LNCAP (cell line): ENCODE data around the gene PRSS12.

Experiments used
- TF ChIP-seq, protein P1 (sequence below): fragments of 450-650 bp; IDR thresholded peaks from 2 replicates; pipeline ENCODE4 v1.5.1; 2017; ENCODE audit warnings: mild to moderate bottlenecking

The PRSS12 gene

DNA sequence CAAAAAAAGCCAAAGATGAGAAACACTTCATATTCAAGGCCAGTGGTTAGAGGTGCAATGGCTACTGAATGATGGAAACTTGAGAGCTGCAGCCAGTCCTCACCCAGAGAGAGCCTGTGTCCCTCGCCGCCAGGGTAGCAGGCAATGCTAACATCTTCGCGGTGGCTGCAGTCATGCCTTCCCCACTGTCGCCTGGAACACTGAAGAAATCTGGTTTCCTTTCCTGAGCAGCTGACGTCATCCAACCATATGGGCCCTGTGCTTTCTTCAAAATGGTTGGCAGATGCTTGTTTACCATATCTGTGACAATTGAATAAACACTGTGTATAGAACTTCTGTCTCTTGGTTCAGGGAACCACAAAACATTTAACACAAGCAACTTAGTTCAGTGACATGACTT is 39.7 kb downstream of the PRSS12 start:
- TF ChIP-seq, protein P1, sequence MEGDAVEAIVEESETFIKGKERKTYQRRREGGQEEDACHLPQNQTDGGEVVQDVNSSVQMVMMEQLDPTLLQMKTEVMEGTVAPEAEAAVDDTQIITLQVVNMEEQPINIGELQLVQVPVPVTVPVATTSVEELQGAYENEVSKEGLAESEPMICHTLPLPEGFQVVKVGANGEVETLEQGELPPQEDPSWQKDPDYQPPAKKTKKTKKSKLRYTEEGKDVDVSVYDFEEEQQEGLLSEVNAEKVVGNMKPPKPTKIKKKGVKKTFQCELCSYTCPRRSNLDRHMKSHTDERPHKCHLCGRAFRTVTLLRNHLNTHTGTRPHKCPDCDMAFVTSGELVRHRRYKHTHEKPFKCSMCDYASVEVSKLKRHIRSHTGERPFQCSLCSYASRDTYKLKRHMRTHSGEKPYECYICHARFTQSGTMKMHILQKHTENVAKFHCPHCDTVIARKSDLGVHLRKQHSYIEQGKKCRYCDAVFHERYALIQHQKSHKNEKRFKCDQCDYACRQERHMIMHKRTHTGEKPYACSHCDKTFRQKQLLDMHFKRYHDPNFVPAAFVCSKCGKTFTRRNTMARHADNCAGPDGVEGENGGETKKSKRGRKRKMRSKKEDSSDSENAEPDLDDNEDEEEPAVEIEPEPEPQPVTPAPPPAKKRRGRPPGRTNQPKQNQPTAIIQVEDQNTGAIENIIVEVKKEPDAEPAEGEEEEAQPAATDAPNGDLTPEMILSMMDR: no peak

DNA sequence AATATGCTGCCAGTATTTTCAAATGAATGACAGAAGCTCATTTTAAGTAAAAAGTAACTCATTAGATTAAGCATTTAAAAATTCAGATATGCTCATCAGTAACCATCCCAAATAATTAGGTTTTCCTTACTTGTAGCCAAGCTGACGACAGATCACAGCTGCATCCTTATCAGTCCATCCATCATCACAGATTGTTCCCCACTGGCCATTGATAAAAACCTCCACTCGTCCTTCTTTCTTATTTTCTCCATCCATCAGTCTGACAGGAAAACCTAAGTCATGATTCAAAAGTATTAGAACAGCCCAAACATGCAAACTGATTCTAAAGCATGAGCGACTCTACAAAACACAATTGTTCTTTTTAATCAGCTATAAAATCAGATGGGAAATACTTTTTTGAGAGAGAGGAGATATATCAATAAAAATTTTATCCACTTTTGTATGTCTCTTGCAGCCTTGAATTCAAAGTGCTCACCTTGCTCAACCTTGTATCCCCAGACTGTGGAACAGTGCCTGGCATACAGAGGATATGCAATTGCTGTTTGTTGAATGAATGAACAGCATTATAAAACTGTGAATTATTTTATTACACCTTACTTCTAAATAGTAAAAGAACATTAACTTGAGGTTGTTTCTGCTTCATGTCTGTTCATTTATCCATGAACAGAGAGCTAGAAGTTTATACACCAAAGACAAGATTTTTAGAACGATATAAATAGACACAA is 44.3 kb downstream of the PRSS12 start:
- TF ChIP-seq, protein P1: no peak

DNA sequence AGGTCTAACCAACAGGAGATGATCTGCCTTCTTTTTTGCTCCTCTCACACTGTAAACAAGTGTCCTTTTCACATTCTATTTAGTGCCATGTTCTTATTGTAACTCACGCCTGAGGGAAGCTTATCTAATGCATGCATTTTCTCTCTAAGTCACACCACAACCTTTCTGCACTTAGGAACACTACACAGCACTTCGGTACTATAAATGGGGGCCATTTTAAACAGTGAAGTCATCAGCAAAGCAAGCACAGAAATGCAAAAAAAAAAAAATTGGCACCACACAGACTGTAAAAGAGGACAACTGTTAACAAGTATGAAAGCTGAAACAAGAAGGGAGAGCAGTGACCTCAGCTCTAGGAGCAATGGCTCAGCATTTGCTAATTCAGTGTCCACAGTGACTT is 45.2 kb downstream of the PRSS12 start:
- TF ChIP-seq, protein P1: no peak

DNA sequence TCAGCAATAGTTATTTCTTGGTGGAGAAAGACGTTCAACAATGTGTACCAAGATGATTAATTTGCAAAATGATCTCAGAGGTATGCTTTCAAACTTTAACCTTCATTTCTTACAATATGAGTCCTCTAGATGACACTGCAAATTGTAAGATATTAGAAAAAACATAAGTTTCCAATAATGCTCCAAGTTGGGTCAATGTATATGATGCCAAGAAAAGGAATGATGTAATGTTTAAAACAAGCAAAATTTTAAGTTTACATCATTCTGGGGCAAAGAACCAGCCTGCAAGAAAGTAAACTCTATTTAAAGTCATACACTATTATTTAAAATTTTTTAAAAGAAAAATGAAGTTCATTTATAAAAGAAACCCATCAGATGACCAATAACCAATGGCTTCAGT is 56.1 kb downstream of the PRSS12 start:
- TF ChIP-seq, protein P1: no peak

DNA sequence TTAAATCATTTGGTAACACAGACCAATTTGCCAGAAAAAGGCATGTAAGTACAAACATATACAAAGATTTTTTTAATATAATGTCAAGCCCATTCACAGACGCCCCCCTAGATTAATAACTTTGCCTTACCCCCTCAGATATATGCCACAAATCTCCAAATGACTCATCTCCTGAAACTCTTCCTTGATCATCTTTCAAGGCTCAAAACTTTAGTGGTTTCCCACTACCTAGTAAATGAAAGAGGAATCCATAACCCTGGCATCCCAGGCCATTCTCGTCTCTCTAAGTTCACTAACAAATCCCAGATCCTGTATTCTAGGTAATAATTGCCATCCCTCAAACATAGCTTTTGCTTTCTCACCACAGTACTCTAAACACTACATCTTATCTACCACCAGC is 61.9 kb downstream of the PRSS12 start:
- TF ChIP-seq, protein P1: no peak

DNA sequence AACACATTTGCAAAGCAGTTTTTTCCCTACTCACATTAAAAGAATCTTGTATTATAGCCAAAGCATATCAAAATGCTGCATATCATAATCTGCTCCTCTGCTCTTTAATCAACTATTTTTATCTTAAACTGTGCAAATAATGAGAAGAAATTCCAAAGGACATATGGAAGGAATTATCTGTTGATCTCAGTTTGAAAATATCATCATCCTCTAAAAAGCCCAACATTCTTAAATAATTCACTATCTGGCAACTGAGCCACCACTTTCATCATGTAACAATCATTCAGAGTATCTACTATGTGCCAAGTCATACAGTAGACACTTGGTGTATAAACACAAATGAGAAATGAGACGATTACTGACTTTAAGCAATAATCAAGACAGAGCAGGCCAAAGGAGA is 63.0 kb downstream of the PRSS12 start:
- TF ChIP-seq, protein P1: no peak

DNA sequence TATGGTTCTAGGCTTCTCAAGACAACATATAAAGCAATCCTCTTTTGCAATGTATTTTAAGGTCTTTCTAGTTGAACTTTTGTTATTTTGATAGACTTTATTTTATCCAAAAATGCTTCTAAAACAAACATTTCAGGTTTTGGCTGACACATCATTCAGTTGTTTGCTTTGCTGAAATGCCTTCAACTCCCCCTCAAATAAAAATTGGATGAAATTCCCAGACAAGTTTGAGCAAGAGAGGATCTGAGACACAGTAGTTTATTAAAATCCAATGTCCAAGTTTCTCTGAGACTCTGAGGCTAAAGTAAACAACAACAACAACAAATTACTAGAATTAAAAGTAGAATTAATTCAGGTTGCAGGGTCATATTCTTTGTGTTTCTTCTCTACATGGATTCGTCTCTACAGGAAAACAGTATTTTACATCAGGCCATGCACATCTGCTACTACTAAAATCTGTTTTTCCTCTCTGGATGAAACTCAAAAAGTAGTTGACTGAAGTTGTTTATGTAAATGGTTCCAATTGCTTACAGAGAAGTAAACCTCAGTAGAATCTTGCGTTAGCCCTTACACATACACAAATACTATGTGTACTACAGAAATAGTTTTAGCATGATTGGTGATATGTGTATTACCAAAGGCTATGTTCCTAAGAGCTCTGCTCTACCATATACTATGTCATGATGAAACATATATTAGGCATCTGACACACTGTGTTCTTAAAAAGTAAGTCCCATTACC is 64.9 kb downstream of the PRSS12 start:
- TF ChIP-seq, protein P1: no peak
